Loucy (cell line): ENCODE results near the gene S1PR3.

Source experiments
- H2AFZ ChIP-seq: fragments of 200-600 bp; sonication (generic); 2 replicates; pipeline ENCODE4 v1.6.0; 2016; ENCODE audit warnings: antibody characterized with exemption, mild to moderate bottlenecking, low read length, moderate library complexity
- H3F3A ChIP-seq: fragments of 200-600 bp; 2 replicates; pipeline ENCODE4 v1.6.0; 2016; ENCODE audit warnings: antibody characterized with exemption, low read depth, mild to moderate bottlenecking
- H3K27me3 ChIP-seq: fragments of 200-600 bp; sonication (generic); 2 replicates; pipeline ENCODE4 v1.6.1; 2014; ENCODE audit warnings: low read length, mild to moderate bottlenecking; ENCODE audit not compliant: insufficient read depth, poor library complexity, severe bottlenecking
- H3K36me3 ChIP-seq: fragments of 200-600 bp; sonication (generic); 2 replicates; pipeline ENCODE4 v1.6.1; 2016; ENCODE audit warnings: low read length; ENCODE audit not compliant: insufficient read depth
- H3K4me1 ChIP-seq: fragments of 200-600 bp; sonication (generic); 2 replicates; pipeline ENCODE4 v1.5.1; 2014; ENCODE audit warnings: low read length, mild to moderate bottlenecking; ENCODE audit not compliant: insufficient read depth, poor library complexity, severe bottlenecking
- H3K4me2 ChIP-seq: fragments of 200-600 bp; sonication (generic); 2 replicates; pipeline ENCODE4 v1.6.0; 2014; ENCODE audit warnings: antibody characterized with exemption, low read length, low read depth, mild to moderate bottlenecking; ENCODE audit not compliant: poor library complexity, severe bottlenecking
- H3K4me3 ChIP-seq: fragments of 200-600 bp; sonication (generic); 2 replicates; pipeline ENCODE4 v1.5.1; 2014; ENCODE audit warnings: low read length, mild to moderate bottlenecking, mixed read lengths; ENCODE audit not compliant: poor library complexity, severe bottlenecking
- H3K79me2 ChIP-seq: fragments of 200-600 bp; sonication (generic); 2 replicates; pipeline ENCODE4 v1.6.1; 2014; ENCODE audit warnings: low read length; ENCODE audit not compliant: insufficient read depth
- H3K9ac ChIP-seq: fragments of 200-600 bp; sonication (generic); 2 replicates; pipeline ENCODE4 v1.6.0; 2014; ENCODE audit warnings: mild to moderate bottlenecking, low read depth, low read length, moderate library complexity; ENCODE audit not compliant: poor library complexity, severe bottlenecking
- H3K9me2 ChIP-seq: fragments of 200-600 bp; sonication (generic); replicated peaks from 2 replicates; pipeline ENCODE4 v1.6.1; 2016; ENCODE audit warnings: low read depth, low read length, mixed read lengths
- H3K9me3 ChIP-seq: fragments of 200-600 bp; sonication (generic); 2 replicates; pipeline ENCODE4 v1.6.1; 2014; ENCODE audit warnings: mild to moderate bottlenecking, antibody characterized with exemption, low read length, low read depth; ENCODE audit not compliant: insufficient read depth
- H4K20me1 ChIP-seq: fragments of 200-600 bp; sonication (generic); 2 replicates; pipeline ENCODE4 v1.6.0; 2014; ENCODE audit warnings: antibody characterized with exemption, low read length, mild to moderate bottlenecking; ENCODE audit not compliant: insufficient read depth, poor library complexity, severe bottlenecking
- EZH2phosphoT487 ChIP-seq: fragments of 200-600 bp; IDR thresholded peaks from 2 replicates; pipeline ENCODE4 v1.6.1; 2018; ENCODE audit warnings: antibody characterized with exemption, mild to moderate bottlenecking, moderate library complexity, borderline replicate concordance
- TF ChIP-seq, protein P1 (sequence below): fragments of 200-600 bp; sonication (generic); conservative IDR thresholded peaks from 2 replicates; pipeline ENCODE4 v1.5.1; 2014; ENCODE audit warnings: mild to moderate bottlenecking, antibody characterized with exemption, low read length

S1PR3 gene

DNA sequence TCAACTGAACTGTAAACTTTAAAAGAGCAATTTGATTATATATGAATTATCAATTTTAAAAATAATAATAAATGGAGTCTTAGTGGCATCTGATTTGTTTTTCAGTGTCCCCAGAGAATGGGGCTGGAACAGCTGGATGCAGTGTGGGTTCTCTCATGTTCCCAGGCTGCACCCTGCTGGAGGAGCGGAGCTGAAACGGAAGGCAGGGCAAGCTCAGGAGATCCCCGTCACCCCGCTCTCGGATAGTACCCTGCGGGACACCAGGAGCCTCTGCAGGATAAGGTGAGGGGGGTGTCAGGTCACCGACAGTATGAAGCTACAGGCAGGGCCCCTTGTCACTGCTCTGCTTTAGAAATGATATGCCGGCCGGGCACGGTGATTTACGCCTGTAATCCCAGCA is 57.3 kb downstream of the S1PR3 start:
- no peaks in the 10 kb centered on the region for H3K79me2 ChIP-seq
- H4K20me1 ChIP-seq, result no peaks in the 10 kb centered on the region
- no peak overlapping the region for H3K9ac ChIP-seq
- no peaks in the 10 kb centered on the region for H3K4me1 ChIP-seq
- H3K9me2 ChIP-seq, result no peaks in the 10 kb centered on the region
- H3K9me3 ChIP-seq, result no peaks in the 10 kb centered on the region
- H3K27me3 ChIP-seq, result no peaks in the 10 kb centered on the region
- no peak overlapping the region for H3K4me3 ChIP-seq
- no peak for TF ChIP-seq EZH2phosphoT487
- TF ChIP-seq, protein P1, sequence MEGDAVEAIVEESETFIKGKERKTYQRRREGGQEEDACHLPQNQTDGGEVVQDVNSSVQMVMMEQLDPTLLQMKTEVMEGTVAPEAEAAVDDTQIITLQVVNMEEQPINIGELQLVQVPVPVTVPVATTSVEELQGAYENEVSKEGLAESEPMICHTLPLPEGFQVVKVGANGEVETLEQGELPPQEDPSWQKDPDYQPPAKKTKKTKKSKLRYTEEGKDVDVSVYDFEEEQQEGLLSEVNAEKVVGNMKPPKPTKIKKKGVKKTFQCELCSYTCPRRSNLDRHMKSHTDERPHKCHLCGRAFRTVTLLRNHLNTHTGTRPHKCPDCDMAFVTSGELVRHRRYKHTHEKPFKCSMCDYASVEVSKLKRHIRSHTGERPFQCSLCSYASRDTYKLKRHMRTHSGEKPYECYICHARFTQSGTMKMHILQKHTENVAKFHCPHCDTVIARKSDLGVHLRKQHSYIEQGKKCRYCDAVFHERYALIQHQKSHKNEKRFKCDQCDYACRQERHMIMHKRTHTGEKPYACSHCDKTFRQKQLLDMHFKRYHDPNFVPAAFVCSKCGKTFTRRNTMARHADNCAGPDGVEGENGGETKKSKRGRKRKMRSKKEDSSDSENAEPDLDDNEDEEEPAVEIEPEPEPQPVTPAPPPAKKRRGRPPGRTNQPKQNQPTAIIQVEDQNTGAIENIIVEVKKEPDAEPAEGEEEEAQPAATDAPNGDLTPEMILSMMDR, result no peak
- H3K4me2 ChIP-seq, result no peak overlapping the region
- H2AFZ ChIP-seq, result no peak overlapping the region
- H3F3A ChIP-seq, result no peaks in the 10 kb centered on the region
- H3K36me3 ChIP-seq, result no peaks in the 10 kb centered on the region

DNA sequence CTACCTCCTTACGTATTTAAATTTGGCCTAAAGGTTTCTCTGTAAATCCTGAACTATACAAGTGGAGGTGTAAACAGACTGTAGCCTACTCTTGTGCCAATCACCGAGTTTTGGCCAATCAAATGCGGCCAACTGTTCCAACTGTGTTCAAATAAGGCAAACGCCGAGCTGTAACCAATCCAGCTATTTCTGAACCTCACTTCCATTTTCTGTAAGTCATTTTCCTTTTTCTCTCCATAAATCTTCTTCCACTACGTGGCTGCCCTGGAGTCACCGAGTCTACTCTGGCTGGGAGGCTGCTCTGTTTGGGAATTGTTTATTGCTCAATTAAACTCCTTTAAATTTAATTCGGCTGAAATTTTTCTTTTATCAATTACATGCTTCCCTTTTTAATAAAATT is 58.4 kb downstream of the S1PR3 start:
- Histone ChIP-seq H2AFZ (no peak overlapping the region), H3K9me2 (no peaks in the 10 kb centered on the region), H3K36me3 (no peaks in the 10 kb centered on the region), H3K79me2 (no peaks in the 10 kb centered on the region), H3K4me1 (no peaks in the 10 kb centered on the region), H3F3A (no peaks in the 10 kb centered on the region), H3K9me3 (no peaks in the 10 kb centered on the region), H3K4me3 (no peak overlapping the region), H3K27me3 (no peaks in the 10 kb centered on the region), H3K9ac (no peak overlapping the region), H4K20me1 (no peaks in the 10 kb centered on the region), H3K4me2 (no peak overlapping the region)
- no peak for TF ChIP-seq EZH2phosphoT487

DNA sequence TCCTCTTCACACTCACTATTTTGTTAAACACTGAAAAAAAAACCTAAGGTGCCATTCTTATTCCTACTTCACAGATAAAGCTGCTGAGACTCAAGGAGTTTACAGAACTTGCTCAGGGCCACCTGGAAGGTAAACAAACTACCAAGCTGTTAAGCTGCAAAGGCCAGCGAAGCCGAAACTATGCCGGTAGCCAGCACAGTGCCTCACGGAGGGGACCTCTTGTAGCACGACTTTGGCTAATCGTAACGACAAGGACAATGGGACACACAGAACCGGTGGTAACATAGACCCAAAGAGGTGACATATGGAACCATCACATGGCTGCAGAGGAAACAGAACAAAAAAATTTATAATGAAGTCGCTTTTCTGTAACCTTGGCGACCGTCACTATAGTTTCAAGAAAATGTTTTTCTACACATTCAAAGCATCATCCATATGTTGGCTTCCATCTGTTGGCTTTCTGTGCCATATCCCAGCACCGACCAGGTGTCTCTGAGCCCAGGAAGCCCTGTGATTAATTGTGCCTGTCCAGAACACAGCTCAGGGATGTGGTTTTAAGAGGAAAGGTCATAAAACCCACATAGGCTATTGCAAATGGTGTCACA is 60.3 kb downstream of the S1PR3 start:
- no peak overlapping the region for H3K4me2 ChIP-seq
- H2AFZ ChIP-seq, result no peak overlapping the region
- no peaks in the 10 kb centered on the region for H3K9me3 ChIP-seq
- H4K20me1 ChIP-seq, result no peaks in the 10 kb centered on the region
- no peaks in the 10 kb centered on the region for H3K27me3 ChIP-seq
- H3K4me3 ChIP-seq, result no peak overlapping the region
- no peak overlapping the region for H3K9ac ChIP-seq
- no peaks in the 10 kb centered on the region for H3K9me2 ChIP-seq
- no peaks in the 10 kb centered on the region for H3K4me1 ChIP-seq
- TF ChIP-seq, protein P1, result no peak
- no peak for TF ChIP-seq EZH2phosphoT487
- H3K36me3 ChIP-seq, result no peaks in the 10 kb centered on the region
- H3K79me2 ChIP-seq, result no peaks in the 10 kb centered on the region
- H3F3A ChIP-seq, result no peaks in the 10 kb centered on the region

DNA sequence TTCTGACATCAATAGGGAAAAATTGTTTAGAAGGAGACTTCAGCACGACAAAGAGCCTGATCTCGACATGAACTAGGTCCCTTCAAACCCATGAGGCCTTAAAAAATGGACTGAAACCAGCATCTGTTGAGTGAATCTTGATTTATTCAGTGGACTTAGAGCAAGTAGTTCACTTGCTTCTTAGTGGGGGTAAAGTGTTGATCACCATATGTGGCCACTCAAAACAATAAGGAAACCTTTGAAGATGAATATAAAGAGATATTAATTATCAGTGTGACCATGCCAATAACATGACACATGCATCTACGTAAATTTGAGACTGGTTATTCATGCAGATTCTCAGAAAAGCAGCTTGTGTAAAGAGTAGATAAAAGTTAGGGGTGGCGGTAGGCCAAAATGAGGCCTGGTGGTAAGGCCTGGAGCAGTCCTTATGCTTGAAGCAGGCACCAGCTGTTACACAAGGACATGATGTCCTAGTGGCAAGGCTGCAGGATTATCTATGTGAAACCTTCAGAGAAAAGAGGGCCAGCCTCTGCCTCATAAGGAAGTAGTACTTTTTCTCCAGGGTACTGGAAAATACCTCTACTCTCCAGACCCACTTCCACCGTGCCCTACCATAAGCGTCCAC is 61.3 kb downstream of the S1PR3 start:
- H3K4me1 ChIP-seq, result no peaks in the 10 kb centered on the region
- no peaks in the 10 kb centered on the region for H3K79me2 ChIP-seq
- H3K4me3 ChIP-seq, result no peak overlapping the region
- TF ChIP-seq EZH2phosphoT487, result no peak
- H3K27me3 ChIP-seq, result no peaks in the 10 kb centered on the region
- no peaks in the 10 kb centered on the region for H4K20me1 ChIP-seq
- no peak overlapping the region for H2AFZ ChIP-seq
- H3K36me3 ChIP-seq, result no peaks in the 10 kb centered on the region
- H3K9ac ChIP-seq, result no peak overlapping the region
- no peak overlapping the region for H3K4me2 ChIP-seq
- H3F3A ChIP-seq, result no peaks in the 10 kb centered on the region
- no peaks in the 10 kb centered on the region for H3K9me2 ChIP-seq
- no peaks in the 10 kb centered on the region for H3K9me3 ChIP-seq
